Rectal smooth muscle tissue (tissue), 1 donor: Measurements from ENCODE around the gene PTPN7.

Experiments used
- H3K27ac ChIP-seq: one replicate; pipeline ENCODE4 v1.7.0; 2013; ENCODE audit warnings: low read depth, low read length, inconsistent platforms
- H3K27me3 ChIP-seq: one replicate; pipeline ENCODE4 v1.7.0; 2013; ENCODE audit warnings: low read length; ENCODE audit not compliant: control insufficient read depth, insufficient read depth
- H3K36me3 ChIP-seq: one replicate; pipeline ENCODE4 v1.7.0; 2013; ENCODE audit warnings: low read length; ENCODE audit not compliant: control insufficient read depth, insufficient read depth
- H3K4me1 ChIP-seq: one replicate; pipeline ENCODE4 v1.7.0; 2013; ENCODE audit warnings: low read length; ENCODE audit not compliant: control insufficient read depth, insufficient read depth
- H3K4me3 ChIP-seq: one replicate; pipeline ENCODE4 v1.7.0; 2013; ENCODE audit warnings: low read length
- H3K9ac ChIP-seq: one replicate; pipeline ENCODE4 v1.7.0; 2013; ENCODE audit warnings: low read length

PTPN7 gene

DNA sequence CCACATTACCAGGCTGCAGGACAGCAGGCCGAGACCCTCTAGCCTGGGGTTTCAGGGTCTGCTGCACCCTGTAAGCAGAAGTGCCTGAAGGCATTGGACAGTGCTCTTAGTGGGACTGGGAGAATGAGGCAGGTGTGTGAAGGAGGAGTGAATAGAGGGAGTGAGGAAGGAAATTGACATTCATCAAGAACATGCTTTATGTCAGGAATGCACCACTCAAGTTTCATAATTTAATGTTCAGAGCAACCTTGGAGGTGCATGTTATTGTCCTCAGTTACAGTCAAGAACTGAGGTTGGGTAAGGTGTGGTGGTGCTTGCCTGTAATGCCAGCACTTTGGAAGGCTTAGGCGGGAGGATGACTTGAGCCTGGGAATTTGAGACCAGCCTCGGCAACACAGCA lies 49.4 kb downstream of the PTPN7 start:
- Histone ChIP-seq H3K27me3 (no peaks in the 10 kb centered on the region), H3K4me3 (no peak overlapping the region), H3K4me1 (peaks cover 2% of the 10 kb centered on the region), H3K27ac (no peak overlapping the region), H3K9ac (no peak overlapping the region), H3K36me3 (no peaks in the 10 kb centered on the region)

DNA sequence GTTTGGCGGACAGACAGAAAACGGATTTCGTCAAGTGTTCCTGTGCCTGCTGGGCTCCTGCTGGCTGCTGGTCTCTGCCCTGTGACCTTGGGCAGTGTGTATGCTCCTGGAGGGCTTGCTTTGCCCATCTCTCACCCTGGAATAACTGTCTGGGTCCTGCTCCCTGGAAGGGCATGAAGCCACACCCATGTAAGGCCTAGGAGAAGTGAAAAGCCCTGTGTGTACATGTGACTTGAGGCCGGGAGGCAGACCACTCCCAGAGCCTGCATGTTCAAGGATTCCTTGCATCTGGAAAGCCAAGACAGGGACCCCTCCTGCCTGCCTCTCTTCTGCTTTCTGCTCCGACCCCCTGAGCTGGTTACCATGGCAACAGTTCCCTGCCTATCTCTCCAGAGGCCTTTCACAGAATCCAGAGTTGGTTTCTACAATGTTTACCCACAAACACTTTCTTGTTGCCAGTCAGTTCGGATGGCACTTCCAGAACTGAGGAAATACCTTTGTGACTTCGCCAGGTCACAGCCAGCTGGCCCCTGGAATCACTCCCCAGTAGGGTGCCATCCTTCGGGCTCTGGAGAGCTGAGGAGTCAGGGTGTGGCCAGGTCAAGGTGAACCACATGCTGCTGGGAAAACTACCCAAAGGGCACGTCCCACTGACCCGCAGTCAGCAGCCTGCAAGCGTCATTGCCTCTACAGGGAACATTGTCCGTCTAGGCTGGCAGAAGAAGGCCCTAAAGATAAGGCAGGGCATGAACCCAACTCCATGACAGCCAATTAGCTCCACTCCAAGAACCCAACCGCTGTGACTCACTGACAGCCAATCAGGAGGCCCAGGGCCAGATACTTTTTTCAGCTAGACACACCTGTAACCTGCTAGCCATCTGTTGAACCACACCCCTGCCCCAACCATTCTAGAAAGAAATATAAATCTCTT lies 52.3 kb downstream of the PTPN7 start:
- Histone ChIP-seq H3K36me3 (no peaks in the 10 kb centered on the region), H3K4me3 (no peak overlapping the region), H3K27me3 (no peaks in the 10 kb centered on the region), H3K4me1 (peaks cover 2% of the 10 kb centered on the region), H3K9ac (no peak overlapping the region), H3K27ac (no peak overlapping the region)

DNA sequence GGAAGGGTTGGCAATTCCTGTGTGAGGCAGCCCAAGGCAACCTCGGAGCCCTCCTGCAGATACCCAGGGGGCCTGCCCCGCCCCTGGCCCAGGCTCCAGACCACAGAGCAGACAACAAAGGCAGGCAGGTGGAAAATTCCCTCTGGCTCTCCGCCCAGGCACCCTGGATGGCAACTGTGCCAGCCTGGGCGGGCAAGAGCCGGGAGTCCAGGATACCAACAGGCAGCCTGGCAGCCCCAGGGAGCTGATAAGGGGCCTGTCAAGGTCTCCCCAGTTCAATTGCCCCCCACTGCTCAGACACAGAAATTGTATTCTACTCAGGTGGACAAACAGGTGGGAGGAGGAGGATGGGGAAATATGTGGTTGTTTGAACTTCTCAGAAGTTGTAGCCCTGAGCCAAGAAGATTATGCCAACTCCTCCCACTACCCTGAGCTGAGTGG lies 53.1 kb downstream of the PTPN7 start:
- H3K4me1 ChIP-seq: no peaks in the 10 kb centered on the region
- H3K36me3 ChIP-seq: no peaks in the 10 kb centered on the region
- H3K9ac ChIP-seq: no peak overlapping the region
- peak overlapping the region; percentile 45 for H3K27ac ChIP-seq
- H3K27me3 ChIP-seq: no peaks in the 10 kb centered on the region
- H3K4me3 ChIP-seq: no peak overlapping the region

DNA sequence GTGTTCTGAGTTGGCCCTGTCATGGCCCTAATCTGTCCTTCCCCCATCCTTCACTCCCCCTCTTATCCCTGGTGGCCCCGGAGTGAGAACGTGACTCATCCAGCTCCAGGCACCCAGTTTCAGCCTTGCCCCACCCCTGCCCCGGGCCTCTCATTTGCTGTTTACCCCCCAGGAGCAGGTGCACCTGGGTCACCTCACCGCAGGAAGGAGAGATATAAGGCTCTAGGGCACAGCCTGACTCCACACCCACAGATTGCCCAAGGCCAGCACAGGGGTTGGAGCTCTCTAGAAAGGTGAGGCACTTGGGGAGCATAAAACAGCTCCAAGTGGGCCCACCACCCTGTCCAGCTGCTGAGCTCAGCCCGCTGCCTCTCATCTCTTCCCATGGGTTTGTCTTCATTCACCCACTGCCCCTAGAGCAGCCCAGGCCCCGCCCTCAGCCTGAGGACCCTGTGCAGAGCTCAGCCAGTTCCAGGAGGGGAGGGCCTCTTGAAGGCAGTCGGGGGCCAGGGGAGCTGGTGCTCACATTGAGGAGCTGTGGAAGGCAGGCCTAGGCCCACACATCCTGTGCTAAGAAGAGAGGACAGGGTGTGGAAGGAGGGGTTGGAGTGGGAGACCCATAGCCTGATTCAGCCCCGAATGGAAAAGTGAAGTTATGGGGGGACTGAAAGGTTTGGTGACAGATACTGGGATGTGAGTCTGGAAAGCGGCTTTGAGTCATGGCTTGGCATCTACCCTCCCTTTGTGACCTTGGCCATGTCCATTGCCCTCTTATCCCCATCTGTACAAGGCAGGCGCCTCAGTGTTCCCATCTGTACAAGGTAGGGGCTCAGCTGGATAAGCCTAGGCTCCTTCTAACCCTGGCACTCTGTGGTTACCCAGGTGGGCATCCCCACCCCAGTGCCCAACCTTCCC lies 53.8 kb downstream of the PTPN7 start:
- Histone ChIP-seq H3K4me3 (no peak overlapping the region), H3K27ac (peak overlapping the region; percentile 45), H3K4me1 (no peaks in the 10 kb centered on the region), H3K27me3 (no peaks in the 10 kb centered on the region), H3K9ac (no peak overlapping the region), H3K36me3 (no peaks in the 10 kb centered on the region)

DNA sequence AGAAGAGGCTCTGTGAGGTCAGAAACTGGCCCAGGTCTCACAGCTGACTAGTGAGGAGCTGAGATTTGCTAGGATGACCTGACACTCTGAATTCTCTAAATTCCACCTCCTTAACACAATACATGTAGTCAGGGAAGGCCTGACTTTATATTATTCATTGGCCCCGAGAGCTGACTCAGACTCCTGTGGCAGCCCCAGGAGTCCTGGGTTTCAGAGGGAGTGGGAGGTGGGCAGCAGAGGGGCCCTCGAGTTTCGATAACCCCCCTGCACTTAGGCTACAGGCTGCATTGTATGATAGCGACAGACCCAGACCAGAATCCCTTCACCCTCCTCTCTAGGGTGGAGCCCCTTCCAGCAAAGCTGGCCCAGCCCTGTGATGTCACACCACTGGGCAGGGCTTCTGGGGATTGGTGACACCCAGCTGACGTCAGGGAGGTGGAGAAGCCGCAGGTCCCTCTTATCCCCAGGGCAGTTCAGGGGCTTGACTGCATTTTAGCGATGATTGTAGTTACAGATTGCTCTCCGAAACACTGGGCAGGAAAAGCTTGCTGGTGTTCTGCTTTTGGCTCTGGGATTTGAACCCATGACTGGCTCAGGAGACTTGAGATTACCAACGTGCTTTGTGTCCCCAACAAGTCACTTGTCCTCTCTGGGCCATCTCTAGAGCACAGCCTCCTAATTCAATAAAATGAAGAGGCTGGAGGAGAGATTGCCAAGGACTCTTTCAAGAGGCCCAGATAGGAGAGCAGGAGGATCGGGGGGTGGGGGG lies 54.6 kb downstream of the PTPN7 start:
- no peak overlapping the region for H3K9ac ChIP-seq
- H3K27me3 ChIP-seq: no peaks in the 10 kb centered on the region
- H3K36me3 ChIP-seq: no peaks in the 10 kb centered on the region
- H3K4me3 ChIP-seq: no peak overlapping the region
- no peak overlapping the region for H3K27ac ChIP-seq
- H3K4me1 ChIP-seq: no peaks in the 10 kb centered on the region

DNA sequence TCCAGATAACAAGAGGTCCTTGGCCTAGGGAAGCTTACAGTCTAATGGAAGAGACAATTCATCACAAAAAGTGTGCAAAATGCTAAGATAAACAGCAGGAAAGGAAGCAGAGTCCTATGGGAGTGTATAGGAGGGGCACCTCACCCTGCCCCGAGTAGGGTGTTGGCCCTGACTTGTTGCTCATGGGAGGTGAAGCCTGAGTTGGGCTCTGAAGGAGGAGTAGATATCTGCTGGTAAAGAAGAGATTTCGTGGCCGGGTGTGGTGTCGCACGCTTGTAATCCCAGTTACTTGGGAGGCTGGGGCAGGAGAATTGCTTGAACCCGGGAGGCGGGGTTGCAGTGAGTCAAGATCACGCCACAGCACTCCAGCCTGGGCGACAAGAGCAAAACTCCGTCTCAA lies 56.3 kb downstream of the PTPN7 start:
- no peak overlapping the region for H3K4me3 ChIP-seq
- H3K27ac ChIP-seq: no peak overlapping the region

DNA sequence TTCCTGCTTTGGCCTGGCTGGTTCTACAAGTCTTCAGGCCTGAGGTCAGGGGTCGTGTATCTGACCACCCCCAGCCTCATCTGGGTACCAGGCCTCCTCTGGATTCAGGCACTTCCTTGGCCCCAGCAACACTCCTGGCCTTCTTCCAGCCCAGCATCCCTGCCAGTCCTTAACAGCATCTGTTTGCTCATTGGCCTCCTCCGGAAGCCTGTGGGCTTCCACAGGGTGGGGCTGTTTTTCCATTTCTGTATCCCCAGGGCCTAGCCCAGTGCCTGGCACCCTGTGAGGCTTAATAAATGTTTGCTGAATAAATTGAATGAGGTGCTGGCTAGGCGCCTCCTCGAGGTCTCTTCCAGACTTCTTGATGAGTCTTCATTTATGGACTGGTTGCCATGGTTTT lies 59.2 kb downstream of the PTPN7 start:
- Histone ChIP-seq H3K36me3 (no peaks in the 10 kb centered on the region), H3K4me1 (no peaks in the 10 kb centered on the region), H3K27me3 (no peaks in the 10 kb centered on the region), H3K4me3 (no peak overlapping the region), H3K9ac (no peak overlapping the region), H3K27ac (no peak overlapping the region)

More for the DNA sequence above, 56.3 kb downstream of the PTPN7 start:
- Histone ChIP-seq H3K9ac (no peak overlapping the region), H3K27me3 (no peaks in the 10 kb centered on the region), H3K4me1 (no peaks in the 10 kb centered on the region), H3K36me3 (no peaks in the 10 kb centered on the region)
